ENCODE data around the gene MMP25. TPM values are rescaled to one million over a fixed set of nuclear protein-coding genes. Genes with fewer than 3 reads are reported as not detected.

Gene MMP25
- total RNA-seq, 1 donor from 2014 or later = 0.25 TPM

- Histone ChIP-seq H3K4me3 (no peak overlapping the region), H3K27me3 (peaks cover 33% of the 10 kb centered on the region), H3K9me3 (no peaks in the 10 kb centered on the region), H3K27ac (no peak overlapping the region), H3K36me3 (no peaks in the 10 kb centered on the region), H3K4me1 (peaks cover 26% of the 10 kb centered on the region)
- DNase-seq (ENCODE audit: extremely low spot score in 2 of 2) = no peak
- intact Hi-C loops (cut with DNase I) = no loop called here
- TF ChIP-seq CTCF (IDR thresholded peaks at IDR 0.05) = no peak
- TF ChIP-seq POLR2A (IDR thresholded peaks at IDR 0.05) = no peak
- no peak for TF ChIP-seq POLR2AphosphoS5 (IDR thresholded peaks at IDR 0.05; ENCODE audit: insufficient read depth in 1 of 2, low read depth in 1 of 2)
Measured at GRCh38 chr16:3044708-3045107, 1.7 kb upstream of the MMP25 start.

GRCh38 chr16:3046641-3047386 lies 453 bp downstream of the MMP25 start:
- peaks cover 26% of the 10 kb centered on the region for H3K4me1 ChIP-seq
- H3K36me3 ChIP-seq = no peaks in the 10 kb centered on the region
- H3K4me3 ChIP-seq = peak overlapping the region; percentile 46 to 51
- H3K9me3 ChIP-seq = no peaks in the 10 kb centered on the region
- no peak for DNase-seq (ENCODE audit: extremely low spot score in 2 of 2)
- intact Hi-C loops (cut with DNase I) = no loop called here
- peaks cover 33% of the 10 kb centered on the region for H3K27me3 ChIP-seq
- no peak overlapping the region for H3K27ac ChIP-seq
- TF ChIP-seq CTCF (IDR thresholded peaks at IDR 0.05) (no peak), POLR2A (IDR thresholded peaks at IDR 0.05) (no peak), POLR2AphosphoS5 (IDR thresholded peaks at IDR 0.05; ENCODE audit: insufficient read depth in 1 of 2, low read depth in 1 of 2) (no peak)

GRCh38 chr16:3047387-3047720 lies 993 bp downstream of the MMP25 start:
- Histone ChIP-seq H3K9me3 (no peaks in the 10 kb centered on the region), H3K27me3 (peaks cover 33% of the 10 kb centered on the region), H3K4me1 (peaks cover 26% of the 10 kb centered on the region), H3K36me3 (no peaks in the 10 kb centered on the region), H3K27ac (no peak overlapping the region), H3K4me3 (no peak overlapping the region)
- intact Hi-C loops (cut with DNase I) = no loop called here
- DNase-seq (ENCODE audit: extremely low spot score in 2 of 2) = no peak
- no peak for TF ChIP-seq POLR2AphosphoS5 (IDR thresholded peaks at IDR 0.05; ENCODE audit: insufficient read depth in 1 of 2, low read depth in 1 of 2)
- no peak for TF ChIP-seq CTCF (IDR thresholded peaks at IDR 0.05)
- no peak for TF ChIP-seq POLR2A (IDR thresholded peaks at IDR 0.05)

GRCh38 chr16:3049921-3050481 lies 3.6 kb downstream of the MMP25 start:
- peaks cover 24% of the 10 kb centered on the region for H3K4me1 ChIP-seq
- no peaks in the 10 kb centered on the region for H3K36me3 ChIP-seq
- no peak overlapping the region for H3K27ac ChIP-seq
- intact Hi-C loops (cut with DNase I) = no loop called here
- H3K4me3 ChIP-seq = no peak overlapping the region
- no peaks in the 10 kb centered on the region for H3K9me3 ChIP-seq
- no peak for TF ChIP-seq POLR2A (IDR thresholded peaks at IDR 0.05)
- no peak for TF ChIP-seq POLR2AphosphoS5 (IDR thresholded peaks at IDR 0.05; ENCODE audit: insufficient read depth in 1 of 2, low read depth in 1 of 2)
- no peak for TF ChIP-seq CTCF (IDR thresholded peaks at IDR 0.05)
- no peak for DNase-seq (ENCODE audit: extremely low spot score in 2 of 2)
- H3K27me3 ChIP-seq = peaks cover 28% of the 10 kb centered on the region

GRCh38 chr16:3050487-3050886 lies 4.1 kb downstream of the MMP25 start:
- intact Hi-C loops (cut with DNase I) = no loop called here
- Histone ChIP-seq H3K27ac (no peak overlapping the region), H3K9me3 (no peaks in the 10 kb centered on the region), H3K4me3 (no peak overlapping the region), H3K27me3 (peaks cover 23% of the 10 kb centered on the region), H3K36me3 (no peaks in the 10 kb centered on the region), H3K4me1 (peaks cover 19% of the 10 kb centered on the region)
- TF ChIP-seq CTCF (IDR thresholded peaks at IDR 0.05) (no peak), POLR2A (IDR thresholded peaks at IDR 0.05) (no peak), POLR2AphosphoS5 (IDR thresholded peaks at IDR 0.05; ENCODE audit: insufficient read depth in 1 of 2, low read depth in 1 of 2) (no peak)
- DNase-seq (ENCODE audit: extremely low spot score in 2 of 2) = no peak
